GM21528 (cell line): ENCODE measurements around the gene TARS3.

Experiments used
- ATAC-seq: cut with Tn5 transposase; IDR thresholded peaks from one replicate; pipeline ENCODE4 v1.9.1; 2021; ENCODE audit warnings: mild to moderate bottlenecking, moderate library complexity; ENCODE audit not compliant: unreplicated experiment, low FRiP score

The TARS3 gene

GRCh38 chr15:101625980-101626379 lies 98.3 kb downstream of the TARS3 start:
- no peak for ATAC-seq

GRCh38 chr15:101625184-101625583 lies 99.1 kb downstream of the TARS3 start:
- no peak for ATAC-seq

GRCh38 chr15:101623367-101624304 lies 100.6 kb downstream of the TARS3 start:
- no peak for ATAC-seq

GRCh38 chr15:101621961-101622360 lies 102.3 kb downstream of the TARS3 start:
- no peak for ATAC-seq

- ATAC-seq, result no peak
Observed at GRCh38 chr15:101620671-101621070, 103.6 kb downstream of the TARS3 start.

- ATAC-seq, result no peak
Observed at GRCh38 chr15:101619615-101619865, 104.7 kb downstream of the TARS3 start.

GRCh38 chr15:101618851-101619614 lies 105.2 kb downstream of the TARS3 start:
- no peak for ATAC-seq

- ATAC-seq, result no peak
Observed at GRCh38 chr15:101618076-101618475, 106.2 kb downstream of the TARS3 start.

GRCh38 chr15:101617390-101617965 lies 106.8 kb downstream of the TARS3 start:
- ATAC-seq, result no peak

- ATAC-seq, result no peak
Observed at GRCh38 chr15:101615986-101616848, 108.1 kb downstream of the TARS3 start.

GRCh38 chr15:101615414-101615985 lies 108.8 kb downstream of the TARS3 start:
- no peak for ATAC-seq

GRCh38 chr15:101614761-101615160 lies 109.5 kb downstream of the TARS3 start:
- no peak for ATAC-seq

GRCh38 chr15:101614001-101614585 lies 110.2 kb downstream of the TARS3 start:
- ATAC-seq, result no peak

- no peak for ATAC-seq
Observed at GRCh38 chr15:101613130-101614000, 110.9 kb downstream of the TARS3 start.

- no peak for ATAC-seq
Observed at GRCh38 chr15:101612676-101613075, 111.6 kb downstream of the TARS3 start.

- no peak for ATAC-seq
Observed at GRCh38 chr15:101611580-101612299, 112.5 kb downstream of the TARS3 start.

GRCh38 chr15:101611007-101611406 lies 113.3 kb downstream of the TARS3 start:
- ATAC-seq, result no peak

GRCh38 chr15:101610611-101611000 lies 113.7 kb downstream of the TARS3 start:
- ATAC-seq, result no peak
